Keratinocyte (primary cell): Measurements from ENCODE around the gene ATP5IF1.

Experiments
- EZH2 ChIP-seq: IDR thresholded peaks from one replicate; pipeline ENCODE4 v1.6.1; 2012; ENCODE audit warnings: inconsistent platforms, mild to moderate bottlenecking, low read length, moderate library complexity
- TF ChIP-seq, protein P1 (sequence below), 3 experiments: IDR thresholded peaks in 1 of 3; conservative IDR thresholded peaks in 1 of 3; optimal IDR thresholded peaks in 1 of 3; 2 replicates in 2 of 3; 3 replicates in 1 of 3; pipeline versions ENCODE3 to v1.5.1; 2011; ENCODE audit warnings: low read length in 3 of 3, mild to moderate bottlenecking in 3 of 3, moderate library complexity in 2 of 3, control low read depth in 1 of 3, inconsistent platforms in 1 of 3; ENCODE audit not compliant: insufficient read depth in 2 of 3; ENCODE audit errors: extremely low read depth in 1 of 3

DNA sequence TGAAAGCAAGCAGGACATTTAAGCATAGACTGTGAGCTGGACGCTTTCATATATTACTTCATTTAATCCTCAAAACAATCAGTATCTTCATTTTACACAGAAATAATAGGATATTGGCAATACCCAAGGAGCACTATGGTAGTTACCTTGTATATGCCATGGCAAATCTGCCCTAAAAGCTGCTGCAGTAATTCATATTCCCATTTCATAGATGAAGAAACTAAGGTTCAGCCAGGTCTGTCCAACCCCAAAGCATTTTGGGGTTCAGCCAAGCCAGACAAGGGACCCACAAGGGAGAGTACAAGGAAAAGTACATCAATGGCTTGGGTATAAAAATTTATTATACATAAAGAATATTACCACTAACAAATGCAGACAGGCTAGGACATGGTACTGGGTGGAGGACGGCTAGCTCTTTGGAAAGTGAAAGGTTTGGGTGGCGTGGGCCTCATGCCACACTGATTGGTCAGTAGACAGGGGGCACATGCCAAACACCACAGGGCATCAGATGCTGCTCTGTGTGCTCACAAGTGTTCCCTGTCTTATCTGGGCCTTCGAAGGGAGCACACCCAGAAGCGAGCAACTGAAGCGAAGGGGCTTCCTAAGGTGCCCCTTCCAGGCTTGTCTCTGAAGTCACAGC, 35.6 kb upstream of the ATP5IF1 start:
- TF ChIP-seq, protein P1, sequence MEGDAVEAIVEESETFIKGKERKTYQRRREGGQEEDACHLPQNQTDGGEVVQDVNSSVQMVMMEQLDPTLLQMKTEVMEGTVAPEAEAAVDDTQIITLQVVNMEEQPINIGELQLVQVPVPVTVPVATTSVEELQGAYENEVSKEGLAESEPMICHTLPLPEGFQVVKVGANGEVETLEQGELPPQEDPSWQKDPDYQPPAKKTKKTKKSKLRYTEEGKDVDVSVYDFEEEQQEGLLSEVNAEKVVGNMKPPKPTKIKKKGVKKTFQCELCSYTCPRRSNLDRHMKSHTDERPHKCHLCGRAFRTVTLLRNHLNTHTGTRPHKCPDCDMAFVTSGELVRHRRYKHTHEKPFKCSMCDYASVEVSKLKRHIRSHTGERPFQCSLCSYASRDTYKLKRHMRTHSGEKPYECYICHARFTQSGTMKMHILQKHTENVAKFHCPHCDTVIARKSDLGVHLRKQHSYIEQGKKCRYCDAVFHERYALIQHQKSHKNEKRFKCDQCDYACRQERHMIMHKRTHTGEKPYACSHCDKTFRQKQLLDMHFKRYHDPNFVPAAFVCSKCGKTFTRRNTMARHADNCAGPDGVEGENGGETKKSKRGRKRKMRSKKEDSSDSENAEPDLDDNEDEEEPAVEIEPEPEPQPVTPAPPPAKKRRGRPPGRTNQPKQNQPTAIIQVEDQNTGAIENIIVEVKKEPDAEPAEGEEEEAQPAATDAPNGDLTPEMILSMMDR (optimal IDR thresholded peaks at IDR 0.05 in 1 of 3, IDR thresholded peaks at IDR 0.05 in 1 of 3, conservative IDR thresholded peaks at IDR 0.05 in 1 of 3; ENCODE audit: extremely low read depth in 1 of 3, insufficient read depth in 2 of 3, low read length in 3 of 3), result no peak
- no peak for TF ChIP-seq EZH2
